Mesodermal cell (in vitro differentiated cells): Measurements from ENCODE around the gene RPP21.
A peak's percentile ranks its signal among the peaks of the same experiment; 100 is the strongest.

Experiments used
- H3K27ac ChIP-seq: 2 replicates; pipeline ENCODE4 v1.7.0; 2013; ENCODE audit warnings: mild to moderate bottlenecking, low read depth, low read length, moderate library complexity; ENCODE audit not compliant: severe bottlenecking
- H3K36me3 ChIP-seq: 2 replicates; pipeline ENCODE4 v1.7.1; 2013; ENCODE audit warnings: mild to moderate bottlenecking, low read length, moderate library complexity; ENCODE audit not compliant: control insufficient read depth, insufficient read depth
- H3K4me1 ChIP-seq: one replicate; pipeline ENCODE4 v1.7.1; 2013; ENCODE audit warnings: mild to moderate bottlenecking, low read length; ENCODE audit not compliant: insufficient read depth, control insufficient read depth, poor library complexity, severe bottlenecking
- H3K4me3 ChIP-seq: 2 replicates; pipeline ENCODE4 v1.7.0; 2013; ENCODE audit warnings: low read length, control low read depth, mild to moderate bottlenecking; ENCODE audit not compliant: insufficient read depth, poor library complexity, severe bottlenecking; ENCODE audit errors: extremely low read depth
- H3K9me3 ChIP-seq: 2 replicates; pipeline ENCODE4 v1.7.1; 2013; ENCODE audit warnings: mild to moderate bottlenecking, low read length, moderate library complexity; ENCODE audit not compliant: control insufficient read depth
- WGBS, 2 experiments: methylation state at CpG; one replicate each; pipeline ENCODE4 v1.1.5; 2013; ENCODE audit warnings: missing lambda C conversion rate in 2 of 2; ENCODE audit not compliant: insufficient coverage in 2 of 2; 5-methylcytosine and 5-hydroxymethylcytosine counted together

The RPP21 gene

DNA sequence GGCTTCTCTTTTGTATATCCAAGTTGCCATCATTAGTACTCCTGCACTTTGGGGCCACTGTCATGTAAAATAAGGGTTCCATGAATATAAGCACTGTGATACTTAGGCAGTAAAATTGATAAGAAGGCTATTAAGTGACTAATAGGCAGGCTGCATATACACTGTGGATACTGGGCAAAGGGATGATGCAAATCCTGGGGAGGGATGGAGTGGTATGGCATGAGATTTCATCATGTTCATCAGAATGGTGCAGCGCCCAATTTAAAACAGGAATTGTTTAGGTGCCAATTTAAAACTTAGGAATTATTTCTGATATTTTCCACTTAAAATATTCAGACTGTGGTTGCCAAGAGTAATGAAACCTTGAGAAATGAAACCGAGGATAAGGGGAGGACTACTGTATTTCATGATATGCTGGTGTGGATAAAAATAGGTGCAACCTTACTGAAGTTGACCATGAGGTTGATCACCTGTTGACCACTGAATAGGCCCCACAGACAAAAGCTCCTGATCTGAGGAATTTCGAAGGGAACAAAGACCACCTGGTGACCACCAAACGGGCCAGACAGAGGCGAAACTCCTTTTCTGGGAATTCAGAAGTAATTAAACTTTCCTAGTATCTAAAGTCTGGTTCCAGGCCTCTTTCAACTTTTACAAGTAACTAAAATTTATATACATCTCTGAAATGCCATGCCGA, 23.1 kb upstream of the RPP21 start:
- WGBS, 2 experiments: 75 to 84% methylated on average over 4 to 5 of the region's 6 CpGs
- no peak overlapping the region for H3K27ac ChIP-seq
- H3K36me3 ChIP-seq: peaks cover 44% of the 10 kb centered on the region
- no peaks in the 10 kb centered on the region for H3K9me3 ChIP-seq
- H3K4me3 ChIP-seq: no peak overlapping the region
- H3K4me1 ChIP-seq: peaks cover 7% of the 10 kb centered on the region

DNA sequence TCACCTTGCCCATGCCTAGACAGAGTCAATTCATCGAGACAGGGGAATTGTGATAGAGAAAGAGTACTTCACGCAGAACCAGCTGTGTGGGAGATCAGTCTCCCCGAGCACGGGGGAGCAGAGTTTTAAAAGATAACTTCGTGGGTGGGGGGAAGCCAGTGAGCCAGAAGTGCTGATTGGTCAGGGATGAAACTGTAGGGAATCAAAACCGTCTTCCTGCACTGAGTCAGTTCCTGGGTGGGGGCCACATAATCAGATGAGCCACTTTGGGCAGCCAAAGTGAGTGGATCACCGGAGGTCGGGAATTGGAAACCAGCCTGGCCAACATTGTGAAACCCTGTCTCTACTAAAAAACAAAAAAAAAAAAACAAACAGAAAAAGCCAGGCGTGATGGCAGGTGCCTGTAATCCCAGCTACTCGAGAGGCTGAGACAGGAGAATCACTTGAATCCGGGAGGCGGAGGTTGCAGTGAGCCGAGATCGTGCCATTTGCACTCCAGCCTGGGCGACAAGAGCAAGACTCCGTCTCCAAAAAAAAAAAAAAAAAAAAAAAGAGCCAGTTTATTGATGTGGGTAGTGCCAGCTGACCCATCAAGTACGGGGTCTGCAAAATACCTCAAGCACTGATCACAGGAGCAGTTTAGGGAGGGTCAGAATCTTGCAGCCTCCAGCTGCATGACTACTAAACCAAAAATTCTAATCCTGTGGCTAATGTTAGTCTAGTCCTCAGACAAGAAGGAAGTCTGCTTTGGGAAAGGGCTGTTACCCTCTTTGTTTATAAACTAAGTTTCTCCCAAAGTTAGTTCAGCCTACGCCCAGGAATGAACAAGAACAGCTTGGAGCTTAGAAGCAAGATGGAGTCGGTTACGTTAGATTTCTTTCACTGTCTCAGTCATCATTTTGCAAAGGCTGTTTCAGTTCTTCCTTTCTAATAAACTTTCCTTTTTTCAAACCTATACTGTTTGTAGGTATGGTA, 22.1 kb upstream of the RPP21 start:
- 83 to 86% methylated on average over 14 to 15 of the region's 20 CpGs for WGBS, 2 experiments
- Histone ChIP-seq H3K4me1 (peaks cover 10% of the 10 kb centered on the region), H3K27ac (no peak overlapping the region), H3K9me3 (no peaks in the 10 kb centered on the region), H3K36me3 (peaks cover 37% of the 10 kb centered on the region), H3K4me3 (no peak overlapping the region)

DNA sequence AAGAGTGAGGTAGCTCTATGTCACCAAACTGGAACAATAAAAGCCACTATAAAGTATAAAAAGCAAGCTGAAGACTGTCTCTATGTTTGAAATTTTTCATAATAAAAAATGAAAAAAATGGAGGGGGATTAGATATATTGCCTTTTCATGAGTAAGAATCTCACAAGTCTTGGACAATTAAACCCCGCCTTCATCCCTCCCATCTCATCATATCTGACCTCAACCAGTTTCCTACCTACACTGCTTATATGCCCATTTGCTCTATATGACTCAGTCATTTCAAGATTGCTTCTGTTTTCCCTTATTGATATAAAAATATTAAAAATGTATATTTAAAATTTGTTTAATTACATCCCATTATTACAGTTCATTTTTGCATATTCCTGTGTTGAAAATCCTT, 21.1 kb upstream of the RPP21 start:
- WGBS, 2 experiments: 100% methylated on average over 1 of the region's 1 CpG
- Histone ChIP-seq H3K9me3 (no peaks in the 10 kb centered on the region), H3K36me3 (peaks cover 31% of the 10 kb centered on the region), H3K27ac (no peak overlapping the region), H3K4me3 (no peak overlapping the region), H3K4me1 (peaks cover 10% of the 10 kb centered on the region)

DNA sequence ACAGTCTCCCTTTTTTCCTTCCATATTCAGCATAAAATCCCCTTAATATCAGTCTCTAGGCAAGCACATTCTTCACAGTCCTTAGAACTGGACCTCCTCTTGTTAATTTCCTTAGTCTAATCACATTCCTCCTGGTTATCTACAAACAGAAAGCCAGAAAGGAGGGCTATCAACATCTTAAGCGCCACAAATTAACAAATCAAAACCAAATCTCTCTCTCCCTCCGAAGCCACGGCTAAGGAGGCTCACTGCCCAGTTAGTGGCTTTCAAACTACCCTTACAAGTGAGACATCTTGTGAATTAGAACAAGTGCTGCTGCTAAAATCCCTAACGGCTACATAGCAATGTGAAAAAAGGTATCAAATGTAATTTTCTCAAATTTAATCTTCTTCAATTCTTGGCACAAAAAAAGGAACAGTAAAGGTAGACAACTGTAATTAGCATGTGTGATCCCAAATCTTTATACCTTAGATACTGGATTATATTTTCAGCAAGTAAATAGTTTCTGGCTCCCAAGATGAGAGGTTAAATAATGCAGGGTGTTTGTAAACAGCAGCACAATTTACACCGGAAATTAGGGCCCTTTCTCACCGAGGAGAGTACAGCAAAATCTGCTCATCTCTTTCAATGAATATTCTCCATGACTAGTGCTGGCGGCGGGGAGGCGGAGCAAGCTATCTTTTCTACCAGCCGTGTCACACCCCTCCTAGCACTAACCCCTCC, 19.6 kb upstream of the RPP21 start:
- Histone ChIP-seq H3K27ac (peak overlapping the region; percentile 95), H3K4me3 (peak overlapping the region; percentile 78), H3K4me1 (peaks cover 10% of the 10 kb centered on the region), H3K9me3 (no peaks in the 10 kb centered on the region), H3K36me3 (peaks cover 35% of the 10 kb centered on the region)
- 0 to 2% methylated on average over 8 to 10 of the region's 10 CpGs for WGBS, 2 experiments

DNA sequence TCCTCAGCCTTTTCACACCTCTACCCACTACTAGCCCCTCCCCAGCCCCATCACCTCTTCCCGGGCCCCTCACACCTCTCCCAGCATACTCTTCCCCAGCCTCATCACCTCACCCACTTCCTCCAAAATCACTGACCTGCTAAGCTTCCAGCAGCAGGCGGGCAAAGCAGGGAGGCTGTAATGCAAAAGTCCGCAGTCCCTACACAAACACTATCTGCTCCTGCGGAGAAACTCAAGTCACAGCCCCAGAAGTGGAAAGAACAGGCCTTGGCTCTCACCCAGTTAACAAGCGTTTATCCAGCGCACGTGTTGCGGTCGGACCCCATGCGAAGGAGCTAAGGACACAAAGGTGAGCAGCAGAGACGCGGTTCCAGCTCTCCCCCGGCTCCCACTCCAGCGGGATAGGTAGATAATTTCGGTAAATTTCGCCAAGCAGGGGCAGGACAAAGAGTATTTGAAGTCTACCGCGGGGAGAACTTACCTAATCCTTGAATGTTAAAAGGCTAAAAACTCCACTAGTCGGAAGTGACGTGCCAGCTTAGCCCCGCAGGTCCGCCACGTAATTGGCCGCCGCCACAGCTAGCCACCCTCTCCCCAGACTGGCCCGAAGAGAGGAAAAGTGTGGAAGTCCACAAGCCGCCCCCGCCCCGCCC, 19.0 kb upstream of the RPP21 start:
- 1 to 2% methylated on average over 19 to 24 of the region's 29 CpGs for WGBS, 2 experiments
- no peaks in the 10 kb centered on the region for H3K9me3 ChIP-seq
- peak overlapping the region; percentile 95 for H3K27ac ChIP-seq
- peak overlapping the region; percentile 78 for H3K4me3 ChIP-seq
- H3K36me3 ChIP-seq: peaks cover 37% of the 10 kb centered on the region
- H3K4me1 ChIP-seq: peaks cover 10% of the 10 kb centered on the region

DNA sequence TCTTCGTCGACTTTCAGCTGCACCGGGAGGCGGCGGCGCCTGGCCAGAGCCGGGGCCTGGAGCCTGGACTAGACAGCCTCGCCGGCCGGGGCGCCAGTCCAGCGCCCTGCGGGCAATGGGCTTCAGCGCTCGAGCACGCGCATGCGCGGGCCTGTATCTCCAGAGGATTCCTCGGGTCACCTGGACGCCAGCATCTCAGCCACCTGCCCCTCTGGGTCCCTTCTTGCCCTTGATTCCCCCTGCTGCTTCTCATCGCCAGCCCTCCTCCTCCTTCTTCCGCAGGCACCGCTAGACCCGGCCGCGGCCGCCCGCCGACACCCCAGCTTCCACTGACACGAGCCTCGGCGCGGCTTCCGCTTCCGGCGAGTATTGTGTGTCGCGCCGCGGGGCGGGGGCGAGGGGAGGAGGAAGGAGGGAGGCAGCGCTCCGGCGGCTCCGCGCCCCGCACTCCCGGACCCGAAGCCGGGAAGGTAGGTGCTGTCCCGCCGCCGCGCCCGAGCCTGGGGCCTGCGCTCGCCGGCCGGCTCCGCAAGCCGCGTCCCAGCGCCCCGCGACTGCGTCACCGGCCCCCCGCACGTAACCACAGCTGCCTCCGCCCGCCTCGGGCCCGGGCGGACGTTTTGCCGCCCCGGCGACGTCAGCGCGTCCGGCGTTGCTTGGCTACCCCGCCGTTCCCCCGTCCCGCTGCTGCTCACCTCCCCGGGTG, 18.3 kb upstream of the RPP21 start, which contains the start of gene TRIM39:
Gene TRIM39 (plus strand): TSS at position 402 of the 706 bp plus-strand sequence. CDS start 2,391 bp downstream, outside the sequence.
- 0% methylated on average over 74 to 76 of the region's 90 CpGs for WGBS, 2 experiments

DNA sequence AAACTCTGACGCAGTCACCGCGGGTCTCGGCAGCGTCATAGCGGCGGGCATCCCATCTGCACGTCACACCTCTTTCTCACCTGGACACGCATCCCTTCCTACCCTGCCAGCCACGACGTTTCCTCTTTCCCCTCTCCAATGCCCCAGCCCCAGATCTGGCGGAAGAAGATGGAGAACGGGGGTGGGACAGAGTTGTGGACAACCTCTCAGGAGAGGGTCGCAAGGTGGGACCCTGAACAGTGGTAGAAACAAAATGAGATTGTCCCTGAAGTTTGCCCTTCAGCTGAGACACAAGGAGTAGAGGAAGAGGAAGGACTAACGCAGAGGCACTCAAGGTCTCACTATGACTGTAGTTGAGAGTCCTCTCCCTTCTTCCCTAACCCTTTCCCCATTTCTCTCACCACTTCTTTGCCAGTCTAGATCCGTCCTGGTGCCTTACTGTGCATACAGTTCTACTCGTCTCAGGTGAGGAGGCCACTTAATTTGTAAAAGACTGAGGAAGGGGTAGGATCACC, 17.7 kb upstream of the RPP21 start:
- WGBS, 2 experiments: 4 to 6% methylated on average over 7 to 8 of the region's 17 CpGs
- Histone ChIP-seq H3K4me1 (peaks cover 10% of the 10 kb centered on the region), H3K9me3 (no peaks in the 10 kb centered on the region), H3K36me3 (peaks cover 35% of the 10 kb centered on the region), H3K27ac (peak overlapping the region; percentile 95), H3K4me3 (peak overlapping the region; percentile 78)

More for the DNA sequence above, 18.3 kb upstream of the RPP21 start, which contains the start of gene TRIM39:
- peak within 1 kb of the TSS; percentile 95 for H3K27ac ChIP-seq
- H3K4me1 ChIP-seq: peaks cover 10% of the 10 kb centered on the region
- peak within 1 kb of the TSS; percentile 78 for H3K4me3 ChIP-seq
- no peaks in the 10 kb centered on the region for H3K9me3 ChIP-seq
- H3K36me3 ChIP-seq: peaks cover 37% of the 10 kb centered on the region

DNA sequence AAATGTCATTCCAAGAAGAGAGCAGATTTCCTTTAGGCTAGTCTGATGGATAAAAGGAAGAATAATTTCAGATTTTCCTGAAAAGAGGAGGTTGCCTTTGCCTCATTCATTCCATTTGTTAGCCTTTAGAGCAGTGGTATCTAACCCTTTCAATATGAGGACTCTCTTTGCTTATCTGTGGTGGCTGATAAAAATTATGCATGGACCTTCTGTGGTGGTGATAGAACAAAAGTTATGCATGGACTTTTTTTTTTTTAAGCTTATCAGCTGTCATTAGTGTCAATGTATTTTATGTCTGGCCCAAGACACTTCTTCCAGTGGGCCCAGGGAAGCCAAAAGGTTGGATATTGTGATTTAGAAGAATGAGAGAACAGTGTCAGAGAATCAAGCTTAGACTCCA, 16.6 kb upstream of the RPP21 start:
- H3K27ac ChIP-seq: no peak overlapping the region
- peaks cover 29% of the 10 kb centered on the region for H3K36me3 ChIP-seq
- no peak overlapping the region for H3K4me3 ChIP-seq
- peaks cover 7% of the 10 kb centered on the region for H3K4me1 ChIP-seq
- no peaks in the 10 kb centered on the region for H3K9me3 ChIP-seq

DNA sequence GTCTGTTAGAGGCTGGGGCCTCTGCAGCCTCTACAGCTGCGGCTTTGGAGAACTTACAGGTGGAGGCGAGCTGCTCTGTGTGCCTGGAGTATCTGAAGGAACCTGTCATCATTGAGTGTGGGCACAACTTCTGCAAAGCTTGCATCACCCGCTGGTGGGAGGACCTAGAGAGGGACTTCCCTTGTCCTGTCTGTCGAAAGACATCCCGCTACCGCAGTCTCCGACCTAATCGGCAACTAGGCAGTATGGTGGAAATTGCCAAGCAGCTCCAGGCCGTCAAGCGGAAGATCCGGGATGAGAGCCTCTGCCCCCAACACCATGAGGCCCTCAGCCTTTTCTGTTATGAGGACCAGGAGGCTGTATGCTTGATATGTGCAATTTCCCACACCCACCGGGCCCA, 15.6 kb upstream of the RPP21 start:
- H3K4me1 ChIP-seq: peaks cover 4% of the 10 kb centered on the region
- no peak overlapping the region for H3K4me3 ChIP-seq
- peaks cover 29% of the 10 kb centered on the region for H3K36me3 ChIP-seq
- no peak overlapping the region for H3K27ac ChIP-seq
- 91 to 95% methylated on average over 11 to 12 of the region's 12 CpGs for WGBS, 2 experiments
- H3K9me3 ChIP-seq: no peaks in the 10 kb centered on the region
